T-helper 17 cell (primary cell): ENCODE data around the gene ATP12A. TPM values are rescaled to one million over a fixed set of nuclear protein-coding genes. Genes with fewer than 3 reads are reported as not detected.
"Not testable (repeated sequence)": the region's sequence is repeated elsewhere in the genome, so short reads cannot be mapped to it uniquely, and the experiment has no call there.

ENCODE experiments used
- ATAC-seq: fragments of 150-1000 bp; cut with Tn5 transposase; 2 replicates; pipeline ENCODE4 v1.10.0; 2021; ENCODE audit warnings: mild to moderate bottlenecking, moderate library complexity
- DNase-seq, 3 donors: peaks; one replicate each; pipeline versions ENCODE4 v3.0.0 to v3.0.0-alpha.2; 2020 to 2021
- H3K9me3 ChIP-seq: one replicate; pipeline ENCODE4 v1.7.0; 2013; ENCODE audit warnings: low read length, mild to moderate bottlenecking; ENCODE audit not compliant: control insufficient read depth, poor library complexity, severe bottlenecking
- H3K27ac Mint-ChIP-seq: one replicate; pipeline ENCODE4 v1.8.0; 2022; ENCODE audit warnings: mild to moderate bottlenecking, moderate library complexity, mixed read lengths
- H3K27me3 Mint-ChIP-seq: one replicate; pipeline ENCODE4 v1.8.0; 2022; ENCODE audit warnings: mixed read lengths
- H3K36me3 Mint-ChIP-seq: one replicate; pipeline ENCODE4 v1.8.0; 2022; ENCODE audit warnings: low read depth, mixed read lengths
- H3K4me1 Mint-ChIP-seq: one replicate; pipeline ENCODE4 v1.8.0; 2022; ENCODE audit warnings: mild to moderate bottlenecking, mixed read lengths
- H3K4me3 Mint-ChIP-seq: one replicate; pipeline ENCODE4 v1.8.0; 2022; ENCODE audit warnings: mild to moderate bottlenecking, moderate library complexity, mixed read lengths
- total RNA-seq, 4 donors: library from RNA in 2 of 4; stranded (reverse) in 2 of 4; gene quantifications; one replicate each; pipeline ENCODE4 v1.2.3 and lab custom pipeline; 2022 to 2026

ATP12A gene
- total RNA-seq, 2 donors from 2014 or later: not detected

- DNase-seq (peak in 2 of 3 donors; percentile 26 to 50), ATAC-seq (peak; percentile 97)
- Mint-ChIP-seq H3K27me3 (peaks cover 4% of the 10 kb centered on the region), H3K4me1 (peaks cover 10% of the 10 kb centered on the region), H3K36me3 (peaks cover 2% of the 10 kb centered on the region), H3K4me3 (peak overlapping the region; percentile 89), H3K27ac (no peak overlapping the region)
- H3K9me3 ChIP-seq: no peaks in the 10 kb centered on the region
Observed at GRCh38 chr13:24709186-24709913, 29.1 kb downstream of the ATP12A start.

DNA sequence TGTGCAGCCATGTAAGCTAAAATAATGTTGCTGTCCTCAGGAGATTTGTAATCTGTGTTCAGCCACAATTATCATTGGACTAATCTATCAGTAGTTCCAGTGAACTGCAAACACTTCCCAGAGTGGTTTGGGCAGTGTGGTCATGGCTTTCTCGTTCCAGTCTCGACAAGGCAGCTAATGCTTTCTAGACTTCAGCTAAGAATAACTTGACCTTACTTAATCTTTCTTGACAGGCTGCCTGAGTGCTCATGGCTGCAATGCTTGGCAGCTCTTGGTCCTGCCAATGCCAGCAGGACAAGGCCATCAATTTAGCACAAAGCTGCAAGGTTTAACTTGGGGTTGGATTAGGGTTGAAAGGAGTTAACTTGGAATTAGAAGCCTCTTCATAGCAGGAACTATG is 32.8 kb downstream of the ATP12A start:
- Mint-ChIP-seq H3K4me1 (peaks cover 10% of the 10 kb centered on the region), H3K27ac (no peak overlapping the region), H3K36me3 (peaks cover 2% of the 10 kb centered on the region), H3K4me3 (no peak overlapping the region), H3K27me3 (peaks cover 10% of the 10 kb centered on the region)
- H3K9me3 ChIP-seq: no peaks in the 10 kb centered on the region
- no peak for DNase-seq
- ATAC-seq: no peak

GRCh38 chr13:24716011-24716410 is 35.8 kb downstream of the ATP12A start:
- Mint-ChIP-seq H3K4me3 (no peak overlapping the region), H3K36me3 (peaks cover 2% of the 10 kb centered on the region), H3K4me1 (no peaks in the 10 kb centered on the region), H3K27me3 (peaks cover 27% of the 10 kb centered on the region), H3K27ac (no peak overlapping the region)
- no peak for DNase-seq
- H3K9me3 ChIP-seq: no peaks in the 10 kb centered on the region
- ATAC-seq: no peak

GRCh38 chr13:24716446-24716845 is 36.2 kb downstream of the ATP12A start:
- no peaks in the 10 kb centered on the region for H3K9me3 ChIP-seq
- H3K4me1 Mint-ChIP-seq: no peaks in the 10 kb centered on the region
- peaks cover 2% of the 10 kb centered on the region for H3K36me3 Mint-ChIP-seq
- peaks cover 29% of the 10 kb centered on the region for H3K27me3 Mint-ChIP-seq
- no peak overlapping the region for H3K27ac Mint-ChIP-seq
- DNase-seq (no peak), ATAC-seq (no peak)
- no peak overlapping the region for H3K4me3 Mint-ChIP-seq

- H3K9me3 ChIP-seq: no peaks in the 10 kb centered on the region
- no peak for ATAC-seq
Observed at GRCh38 chr13:24717217-24717616, 37.0 kb downstream of the ATP12A start.

DNA sequence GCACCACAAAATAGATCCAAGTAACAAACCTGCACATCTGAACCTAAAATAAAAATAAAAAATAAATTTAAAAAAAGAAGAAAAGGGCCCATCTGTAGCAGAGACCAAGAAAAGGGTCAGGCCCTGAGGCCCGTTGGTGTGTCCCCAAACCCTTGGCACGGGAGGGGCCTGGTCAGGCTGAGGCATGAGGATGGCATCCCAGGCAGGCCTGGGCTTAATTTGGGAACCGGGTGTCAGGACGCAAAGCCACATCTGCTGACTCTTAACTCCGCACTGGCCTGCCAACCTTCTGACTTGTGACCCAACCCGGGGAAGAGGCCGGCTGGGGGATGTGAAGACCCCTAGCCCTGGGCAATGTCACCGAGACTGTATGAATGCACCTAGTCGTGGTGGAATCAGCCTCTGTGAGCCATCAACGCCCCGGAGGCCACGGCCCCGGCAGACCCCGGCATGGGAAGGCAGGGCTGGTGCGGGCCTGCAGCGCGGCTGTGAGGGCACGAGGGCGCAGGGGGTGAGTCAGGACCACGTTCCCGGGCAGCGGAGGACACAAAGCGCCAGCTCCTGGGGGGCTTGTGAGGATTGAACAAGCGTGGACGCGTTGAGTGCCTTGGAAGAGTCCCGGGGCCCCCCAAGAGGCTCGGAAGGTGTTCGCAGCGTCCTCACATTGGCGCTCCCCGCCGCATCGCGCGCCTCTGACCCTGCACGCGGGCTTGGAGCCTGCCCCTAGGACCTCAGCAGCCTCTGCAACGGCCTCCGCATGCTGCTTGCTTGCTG is 38.2 kb downstream of the ATP12A start:
- H3K27ac Mint-ChIP-seq: no peak overlapping the region
- no peaks in the 10 kb centered on the region for H3K4me1 Mint-ChIP-seq
- peaks cover 2% of the 10 kb centered on the region for H3K36me3 Mint-ChIP-seq
- DNase-seq (no peak), ATAC-seq (no peak)
- no peak overlapping the region for H3K4me3 Mint-ChIP-seq
- H3K9me3 ChIP-seq: no peaks in the 10 kb centered on the region
- H3K27me3 Mint-ChIP-seq: peaks cover 30% of the 10 kb centered on the region

More at GRCh38 chr13:24717217-24717616, 37.0 kb downstream of the ATP12A start:
- no peak overlapping the region for H3K4me3 Mint-ChIP-seq
- peaks cover 2% of the 10 kb centered on the region for H3K36me3 Mint-ChIP-seq
- H3K27ac Mint-ChIP-seq: no peak overlapping the region
- no peaks in the 10 kb centered on the region for H3K4me1 Mint-ChIP-seq
- H3K27me3 Mint-ChIP-seq: peaks cover 29% of the 10 kb centered on the region
- DNase-seq: no peak

DNA sequence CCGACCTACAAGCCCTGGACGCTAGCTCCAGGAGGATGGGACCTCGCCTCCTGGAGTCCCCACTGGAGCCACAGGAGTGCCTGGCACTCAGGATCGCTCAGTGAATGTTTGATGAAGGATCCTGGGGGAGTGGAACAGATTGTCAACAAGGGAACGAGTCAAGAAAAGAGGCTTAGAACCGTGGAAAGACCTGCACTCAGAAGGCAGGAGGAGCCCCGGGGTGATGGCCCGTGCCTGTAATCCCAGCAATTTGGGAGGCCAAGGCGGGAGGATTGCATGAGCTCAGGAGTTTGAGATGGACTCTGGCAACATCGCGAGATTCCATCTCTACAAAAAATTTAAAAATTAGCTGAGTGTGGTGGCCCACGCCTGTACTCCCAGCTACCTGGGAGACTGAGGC is 38.9 kb downstream of the ATP12A start:
- ATAC-seq (no peak), DNase-seq (no peak)
- H3K36me3 Mint-ChIP-seq: peaks cover 2% of the 10 kb centered on the region
- H3K4me3 Mint-ChIP-seq: no peak overlapping the region
- no peaks in the 10 kb centered on the region for H3K9me3 ChIP-seq
- H3K27ac Mint-ChIP-seq: no peak overlapping the region
- no peaks in the 10 kb centered on the region for H3K4me1 Mint-ChIP-seq
- H3K27me3 Mint-ChIP-seq: peaks cover 36% of the 10 kb centered on the region

DNA sequence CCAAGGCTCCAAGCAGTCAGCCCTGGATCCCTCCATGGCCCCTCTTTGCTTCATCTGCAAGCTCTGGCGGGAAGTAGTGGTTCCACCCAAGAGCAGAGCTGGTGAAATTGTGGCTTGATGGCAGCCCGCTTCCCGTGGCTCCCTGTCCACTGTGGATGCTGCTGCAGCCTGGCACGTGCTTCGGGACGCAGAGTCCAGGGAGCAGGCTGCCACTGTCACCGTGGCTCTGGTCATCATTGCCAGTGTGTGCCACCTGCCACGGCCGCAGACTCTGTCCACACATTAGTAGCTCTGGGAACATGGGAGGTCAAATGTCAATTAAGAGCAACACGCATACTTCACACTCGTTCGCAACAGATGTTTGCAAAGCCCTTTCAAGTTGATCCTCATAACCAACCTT is 43.0 kb downstream of the ATP12A start:
- no peak for ATAC-seq
- no peak overlapping the region for H3K4me3 Mint-ChIP-seq
- H3K27me3 Mint-ChIP-seq: peaks cover 49% of the 10 kb centered on the region
- peaks cover 3% of the 10 kb centered on the region for H3K4me1 Mint-ChIP-seq
- DNase-seq: no peak
- no peak overlapping the region for H3K27ac Mint-ChIP-seq
- no peaks in the 10 kb centered on the region for H3K9me3 ChIP-seq
- H3K36me3 Mint-ChIP-seq: peaks cover 3% of the 10 kb centered on the region

GRCh38 chr13:24724714-24725113 is 44.5 kb downstream of the ATP12A start:
- Mint-ChIP-seq H3K4me3 (no peak overlapping the region), H3K27ac (no peak overlapping the region), H3K4me1 (peaks cover 3% of the 10 kb centered on the region), H3K27me3 (peaks cover 50% of the 10 kb centered on the region), H3K36me3 (peaks cover 3% of the 10 kb centered on the region)
- H3K9me3 ChIP-seq: no peaks in the 10 kb centered on the region
- DNase-seq: no peak
- ATAC-seq: no peak

DNA sequence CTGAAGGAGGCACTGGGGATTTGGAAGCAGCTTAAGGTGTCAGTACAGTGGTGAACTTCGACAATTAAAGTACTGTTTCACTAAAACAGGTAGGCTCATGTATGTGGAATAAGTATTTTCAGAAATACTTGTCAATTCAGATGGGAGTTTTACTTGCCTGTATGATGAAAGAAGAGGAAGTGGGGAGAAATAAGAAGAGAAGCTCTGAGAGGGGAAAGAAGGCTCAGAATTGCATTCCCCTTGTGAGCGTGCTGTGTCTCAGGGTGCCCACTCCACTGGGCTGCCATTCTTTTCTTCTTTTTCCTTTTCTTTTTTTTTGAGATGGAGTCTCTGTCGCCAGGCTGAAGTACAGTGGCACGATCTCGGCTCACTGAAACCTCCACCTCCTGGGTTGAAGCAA is 45.2 kb downstream of the ATP12A start:
- Mint-ChIP-seq H3K27ac (no peak overlapping the region), H3K4me3 (no peak overlapping the region), H3K4me1 (peaks cover 5% of the 10 kb centered on the region), H3K36me3 (peaks cover 3% of the 10 kb centered on the region), H3K27me3 (peaks cover 48% of the 10 kb centered on the region)
- no peaks in the 10 kb centered on the region for H3K9me3 ChIP-seq
- ATAC-seq: no peak
- DNase-seq: no peak

- DNase-seq: peak; percentile 44 to 54 (median 49)
- peak; percentile 100 for ATAC-seq
- Mint-ChIP-seq H3K27ac (peak overlapping the region; percentile 6), H3K4me3 (no peak overlapping the region), H3K36me3 (peaks cover 3% of the 10 kb centered on the region), H3K27me3 (peaks cover 40% of the 10 kb centered on the region), H3K4me1 (peaks cover 5% of the 10 kb centered on the region)
- H3K9me3 ChIP-seq: no peaks in the 10 kb centered on the region
Observed at GRCh38 chr13:24727731-24728601, 47.8 kb downstream of the ATP12A start.

DNA sequence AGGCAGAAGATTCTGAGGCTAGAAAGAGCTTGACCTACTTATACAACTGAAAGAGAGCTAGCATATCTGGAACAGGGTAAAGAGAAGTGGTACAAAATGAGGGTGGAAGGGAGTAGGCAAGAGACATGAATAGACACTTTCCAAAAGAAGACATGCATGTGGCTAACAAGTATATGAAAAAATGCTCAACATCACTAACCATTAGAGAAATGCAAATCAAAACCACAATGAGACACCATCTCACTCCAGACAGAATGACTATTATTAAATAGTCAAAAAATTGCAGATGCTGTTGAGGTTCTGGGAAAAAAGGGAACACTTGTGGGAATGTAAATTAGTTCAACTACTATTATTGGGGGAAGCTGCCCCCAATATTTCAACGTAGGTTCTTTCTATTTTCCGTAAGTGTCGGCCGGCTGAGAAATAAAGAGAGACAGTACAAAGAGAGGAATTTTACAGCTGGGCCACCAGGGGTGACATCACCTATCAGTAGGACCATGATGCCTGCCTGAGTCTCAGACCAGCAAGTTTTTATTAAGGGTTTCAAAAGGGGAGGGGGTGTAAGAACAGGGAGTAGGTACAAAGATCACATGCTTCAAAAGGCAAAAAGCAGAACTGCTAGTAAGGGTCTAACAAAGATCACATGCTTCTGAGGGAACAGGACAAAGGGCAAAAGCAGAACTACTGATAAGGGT is 50.8 kb downstream of the ATP12A start:
- H3K27me3 Mint-ChIP-seq: peaks cover 18% of the 10 kb centered on the region
- H3K9me3 ChIP-seq, H3K27ac Mint-ChIP-seq, ATAC-seq, DNase-seq, H3K4me1 Mint-ChIP-seq, H3K36me3 Mint-ChIP-seq: not testable (repeated sequence)
- H3K4me3 Mint-ChIP-seq: peak overlapping the region; percentile 13
